Measurements from ENCODE around the gene DYNLT4. TPM values are rescaled to one million over a fixed set of nuclear protein-coding genes. Genes with fewer than 3 reads are reported as not detected.

Gene DYNLT4
- total and polyA plus RNA-seq, 12 donors: 0.94 to 10.3 (median 2.8) TPM; not detected in 2

DNA sequence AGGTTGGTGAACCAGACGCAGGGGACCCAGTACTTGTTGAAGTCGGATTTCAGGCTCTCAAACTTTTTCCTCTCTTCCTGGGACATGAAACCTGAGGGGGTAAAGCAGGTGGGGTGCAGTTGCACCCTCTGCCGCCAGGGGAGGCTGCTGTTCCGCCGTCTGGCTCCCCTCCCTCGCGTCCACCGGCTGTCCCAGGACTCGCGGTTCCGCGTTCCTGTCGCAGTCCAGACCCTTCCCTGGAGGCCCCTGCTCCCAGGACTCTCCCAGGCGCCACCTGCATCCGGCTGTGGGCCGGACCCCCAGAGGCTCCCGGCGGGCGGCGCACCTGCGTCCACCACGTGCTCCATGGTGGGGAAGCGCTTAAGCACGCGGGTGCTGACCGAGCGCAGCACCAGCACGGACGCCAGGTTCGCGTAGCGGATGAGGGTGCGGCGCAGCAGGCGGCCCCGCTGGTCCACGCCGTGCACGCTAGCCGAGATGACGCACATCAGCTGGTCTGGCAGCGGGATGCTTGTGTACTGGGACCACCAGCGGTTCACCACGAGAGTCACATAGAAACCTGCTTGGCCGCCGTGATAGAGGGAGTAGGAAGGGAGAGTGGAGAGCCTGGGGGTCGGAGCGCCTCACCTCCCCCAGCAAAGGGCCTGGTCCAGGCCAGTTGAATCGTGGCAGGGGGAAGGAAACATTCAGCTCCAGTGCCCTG, 20.9 kb downstream of the DYNLT4 start:
- H3K36me3 ChIP-seq (replicated peaks in 1 of 2): peaks cover 0 to 3% of the 10 kb centered on the region in 2 donors
- 3 to 20% (median 5%) methylated on average over 3 to 49 of the region's 49 CpGs for WGBS, 4 donors
- TF ChIP-seq POLR2A (IDR thresholded peaks at IDR 0.05): no peak
- peak; percentile 98 to 99 (median 99) for TF ChIP-seq CTCF (IDR thresholded peaks at IDR 0.05)
- H3K4me3 ChIP-seq: peak overlapping the region in 2 of 4 donors; percentile 27 to 56
- DNase-seq: peak in 6 of 7 donors; percentile 70 to 81 (median 74)
- peak overlapping the region in 2 of 5 donors; percentile 55 to 60 for H3K27ac ChIP-seq
- H3K9me3 ChIP-seq (replicated peaks in 1 of 3): no peaks in the 10 kb centered on the region
- H3K27me3 ChIP-seq: no peaks in the 10 kb centered on the region
- peaks cover 11 to 25% of the 10 kb centered on the region in 2 donors for H3K4me1 ChIP-seq (replicated peaks in 1 of 2)
- intact Hi-C loops (cut with DNase I): loop anchor here in 1 of 2 donors (10.0 kb wide), 1 partner anchor 51 kb away; the partner anchor contains the start of genes KIF2C and RNU5D-1

GRCh38 chr1:44785501-44786137, 21.5 kb downstream of the DYNLT4 start:
- DNase-seq: no peak
- intact Hi-C loops (cut with DNase I): loop anchor here in 1 of 2 donors (10.0 kb wide), 1 partner anchor 51 kb away; the partner anchor contains the start of genes KIF2C and RNU5D-1
- Histone ChIP-seq H3K9me3 (replicated peaks in 1 of 3) (no peaks in the 10 kb centered on the region), H3K27ac (no peak overlapping the region), H3K27me3 (no peaks in the 10 kb centered on the region), H3K4me1 (replicated peaks in 1 of 2) (peaks cover 11 to 25% of the 10 kb centered on the region in 2 donors), H3K36me3 (replicated peaks in 1 of 2) (peaks cover 0 to 9% of the 10 kb centered on the region in 2 donors), H3K4me3 (peak overlapping the region in 2 of 4 donors; percentile 27 to 56)
- 39 to 42% (median 40%) methylated on average over 10 to 11 of the region's 11 CpGs for WGBS, 4 donors
- TF ChIP-seq CTCF (IDR thresholded peaks at IDR 0.05) (no peak), POLR2A (IDR thresholded peaks at IDR 0.05) (no peak)

- peaks cover 0 to 14% of the 10 kb centered on the region in 2 donors for H3K36me3 ChIP-seq (replicated peaks in 1 of 2)
- no peak for TF ChIP-seq CTCF (IDR thresholded peaks at IDR 0.05)
- no peak for TF ChIP-seq POLR2A (IDR thresholded peaks at IDR 0.05)
- H3K9me3 ChIP-seq (replicated peaks in 1 of 3): no peaks in the 10 kb centered on the region
- WGBS, 4 donors: 92 to 100% (median 95%) methylated on average over 3 to 6 of the region's 6 CpGs
- no peak overlapping the region for H3K27ac ChIP-seq
- intact Hi-C loops (cut with DNase I): loop anchor here in 1 of 2 donors (10.0 kb wide), 1 partner anchor 50 kb away; the partner anchor contains the start of genes KIF2C and RNU5D-1
- peaks cover 11 to 25% of the 10 kb centered on the region in 2 donors for H3K4me1 ChIP-seq (replicated peaks in 1 of 2)
- no peak for DNase-seq
- no peaks in the 10 kb centered on the region for H3K27me3 ChIP-seq
- no peak overlapping the region for H3K4me3 ChIP-seq
These were observed 22.1 kb downstream of the DYNLT4 start for GRCh38 chr1:44785029-44785380.

Measured in adrenal gland (tissue), 12 donors.